HCT116 (cell line): Measurements from ENCODE around the gene CGB2. TPM values are rescaled to one million over a fixed set of nuclear protein-coding genes. Genes with fewer than 3 reads are reported as not detected.

Experiments
- ATAC-seq: fragments of 200-7000 bp; cut with Tn5 transposase; 2 replicates; pipeline ENCODE4 v1.9.1; 2020; ENCODE audit warnings: mild to moderate bottlenecking, moderate library complexity
- BruUV-seq: library from RNA; stranded (reverse); fragments of 400-500 nt; replicated peaks from 2 replicates; lab custom pipeline; 2021; lab: Mats Ljungman, UMichigan
- CTCF ChIA-PET: fragments of 300-600 bp; sonication (Branson Sonifier 250); formaldehyde crosslinking; loops from one replicate; lab custom pipeline; 2021; ENCODE audit warnings: antibody characterized with exemption; lab: Charles Lee
- POLR2A ChIA-PET: fragments of 300-600, 350-600 bp; sonication (Branson Sonifier 250); formaldehyde crosslinking; loops from one replicate; lab custom pipeline; 2021; ENCODE audit warnings: antibody characterized with exemption; lab: Charles Lee
- RAD21 ChIA-PET, 2 experiments: fragments of 300-600 bp; sonication (Branson Sonifier 250); formaldehyde crosslinking; loops; one replicate each; lab custom pipeline; 2023; ENCODE audit warnings: low total read pairs in 2 of 2; ENCODE audit not compliant: uncharacterized antibody in 2 of 2, unreplicated experiment in 2 of 2, low non-redundant PET in 1 of 2; lab: Charles Lee
- DNase-seq: peaks from one replicate; pipeline ENCODE4 v3.0.0-alpha.2; 2010; ENCODE audit warnings: low read depth, low spot score
- H2AFZ ChIP-seq: fragments of 200-600 bp; shearing (Covaris generic), sonication (generic); 2 replicates; pipeline ENCODE4 v1.6.1; 2017; ENCODE audit warnings: low read depth, mixed run types, mixed read lengths, antibody characterized with exemption, low read length; ENCODE audit not compliant: poor library complexity, severe bottlenecking
- H3K27ac ChIP-seq: 2 replicates; pipeline ENCODE4 v1.5.1; 2012; ENCODE audit warnings: low read depth, low read length
- H3K27me3 ChIP-seq: fragments of 200-600 bp; sonication (generic); 2 replicates; pipeline ENCODE4 v1.6.1; 2016; ENCODE audit warnings: mixed run types, low read length, mixed read lengths; ENCODE audit not compliant: insufficient read depth
- H3K36me3 ChIP-seq, 2 experiments: fragments of 200-500 bp in 1 of 2; fragments of 200-600 bp in 1 of 2; sonication (Bioruptor generic) in 1 of 2; sonication (generic) in 1 of 2; 2 replicates each; pipeline versions ENCODE4 v1.5.1 to v1.6.1; 2014 to 2016; ENCODE audit warnings: low read length in 2 of 2, inconsistent platforms in 1 of 2, mixed read lengths in 1 of 2, mixed run types in 1 of 2; ENCODE audit not compliant: insufficient read depth in 2 of 2, control insufficient read depth in 1 of 2
- H3K4me1 ChIP-seq, 2 experiments: fragments of 200-600 bp in 1 of 2; sonication (generic) in 1 of 2; 2 replicates each; pipeline versions ENCODE4 v1.5.1 to v1.6.1; 2012 to 2017; ENCODE audit warnings: low read length in 2 of 2, inconsistent platforms in 1 of 2, mild to moderate bottlenecking in 1 of 2, mixed read lengths in 1 of 2, mixed run types in 1 of 2, moderate library complexity in 1 of 2; ENCODE audit not compliant: insufficient read depth in 2 of 2, control insufficient read depth in 1 of 2
- H3K4me2 ChIP-seq: fragments of 200-600 bp; sonication (generic); 2 replicates; pipeline ENCODE4 v1.6.1; 2017; ENCODE audit warnings: mixed run types, low read length, mixed read lengths
- H3K4me3 ChIP-seq, 2 experiments: fragments of 200-600 bp in 1 of 2; sonication (generic) in 1 of 2; replicated peaks in 1 of 2; 2 replicates each; pipeline ENCODE4 v1.5.1; 2011 to 2016; ENCODE audit warnings: low read length in 2 of 2, control low read depth in 1 of 2, low read depth in 1 of 2, mild to moderate bottlenecking in 1 of 2, mixed read lengths in 1 of 2, mixed run types in 1 of 2
- H3K79me2 ChIP-seq: fragments of 200-600 bp; sonication (generic); 2 replicates; pipeline ENCODE4 v1.6.1; 2017; ENCODE audit warnings: mild to moderate bottlenecking, mixed run types, low read length, moderate library complexity, mixed read lengths; ENCODE audit not compliant: insufficient read depth
- H3K9ac ChIP-seq: fragments of 200-600 bp; sonication (generic); 2 replicates; pipeline ENCODE4 v1.6.1; 2016; ENCODE audit warnings: low read length, mixed read lengths
- H3K9me2 ChIP-seq: fragments of 200-600 bp; sonication (generic), shearing (Covaris generic); 2 replicates; pipeline ENCODE4 v1.6.1; 2017; ENCODE audit warnings: mixed run types, mild to moderate bottlenecking, moderate library complexity; ENCODE audit not compliant: insufficient read depth
- H3K9me3 ChIP-seq, 2 experiments: fragments of 200-500 bp in 1 of 2; fragments of 200-600 bp in 1 of 2; sonication (Bioruptor generic) in 1 of 2; sonication (generic) in 1 of 2; 2 replicates each; pipeline ENCODE4 v1.6.1; 2014 to 2017; ENCODE audit warnings: low read length in 2 of 2, mixed read lengths in 2 of 2, inconsistent platforms in 1 of 2, low read depth in 1 of 2, mild to moderate bottlenecking in 1 of 2, mixed run types in 1 of 2, moderate library complexity in 1 of 2; ENCODE audit not compliant: control insufficient read depth in 1 of 2, insufficient read depth in 1 of 2
- H4K20me1 ChIP-seq: fragments of 200-600 bp; sonication (generic), shearing (Covaris generic); 2 replicates; pipeline ENCODE4 v1.6.1; 2017; ENCODE audit warnings: mixed run types, mild to moderate bottlenecking, moderate library complexity; ENCODE audit not compliant: insufficient read depth
- CBX3 ChIP-seq: IDR thresholded peaks from 2 replicates; pipeline ENCODE4 v1.6.1; 2012; ENCODE audit warnings: low read depth
- CEBPB ChIP-seq: IDR thresholded peaks from 2 replicates; pipeline ENCODE4 v1.6.1; 2012; ENCODE audit warnings: low read depth
- CTCF ChIP-seq, 3 experiments: fragments of 200-600 bp in 1 of 3; sonication (generic) in 1 of 3; IDR thresholded peaks in 2 of 3; conservative IDR thresholded peaks in 1 of 3; 2 replicates each; pipeline ENCODE4 v1.5.1; 2012 to 2017; ENCODE audit warnings: low read depth in 2 of 3, low read length in 2 of 3, antibody characterized with exemption in 1 of 3, borderline replicate concordance in 1 of 3, control low read depth in 1 of 3, mild to moderate bottlenecking in 1 of 3, mixed read lengths in 1 of 3, mixed run types in 1 of 3, moderate library complexity in 1 of 3; ENCODE audit not compliant: insufficient read depth in 1 of 3
- EZH2 ChIP-seq: fragments of 200-600 bp; sonication (generic); IDR thresholded peaks from 2 replicates; pipeline ENCODE4 v1.6.1; 2017; ENCODE audit warnings: antibody characterized with exemption, mixed run types
- EZH2phosphoT487 ChIP-seq: fragments of 200-600 bp; IDR thresholded peaks from 2 replicates; pipeline ENCODE4 v1.6.1; 2018; ENCODE audit warnings: antibody characterized with exemption, borderline replicate concordance
- MAX ChIP-seq: IDR thresholded peaks from 2 replicates; pipeline ENCODE4 v1.6.1; 2012
- POLR2A ChIP-seq: IDR thresholded peaks from 2 replicates; pipeline ENCODE4 v1.7.0; 2011; ENCODE audit warnings: borderline replicate concordance; ENCODE audit not compliant: insufficient read depth, insufficient read length; ENCODE audit errors: extremely low read depth
- SIN3A ChIP-seq: IDR thresholded peaks from 2 replicates; pipeline ENCODE4 v1.6.1; 2012; ENCODE audit warnings: low read depth
- SRF ChIP-seq: IDR thresholded peaks from 2 replicates; pipeline ENCODE4 v1.6.1; 2012; ENCODE audit warnings: low read depth
- TCF7L2 ChIP-seq: IDR thresholded peaks from 2 replicates; pipeline ENCODE4 v1.7.0; 2011; ENCODE audit warnings: borderline replicate concordance, inconsistent platforms; ENCODE audit not compliant: insufficient read depth, insufficient read length; ENCODE audit errors: extremely low read depth
- YY1 ChIP-seq: IDR thresholded peaks from 2 replicates; pipeline ENCODE4 v1.6.1; 2011; ENCODE audit warnings: low read length, low read depth, moderate library complexity, mild to moderate bottlenecking; ENCODE audit not compliant: insufficient replicate concordance; ENCODE audit errors: extremely low read depth
- ZNF274 ChIP-seq: fragments of 200-500 bp; sonication (Bioruptor generic); IDR thresholded peaks from 2 replicates; pipeline ENCODE4 v1.6.1; 2014; ENCODE audit warnings: mild to moderate bottlenecking, low read depth, low read length, inconsistent platforms
- intact Hi-C: fragments of 100-400 bp; cut with micrococcal nuclease; formaldehyde crosslinking; loops from 2 replicates; pipeline ENCODE4 v1.10.0; 2022
- total RNA-seq: library from RNA; stranded (reverse); gene quantifications from one replicate; pipeline ENCODE4 v1.2.1, GENCODE V29; 2021; ENCODE audit not compliant: unreplicated experiment

Gene CGB2
- total RNA-seq, 1 experiment from 2014 or later: 5.0 TPM

- H3K9ac ChIP-seq: no peak overlapping the region
- H3K4me2 ChIP-seq: no peak overlapping the region
- peaks cover 0 to 9% of the 10 kb centered on the region in 2 experiments; a peak in 2 of 4 replicates for H3K4me1 ChIP-seq
- ATAC-seq (no peak), DNase-seq (no peak)
- peaks cover 2% of the 10 kb centered on the region for H3K79me2 ChIP-seq
- no peaks in the 10 kb centered on the region for H4K20me1 ChIP-seq
- RAD21 ChIA-PET: no interaction called here
- no peaks in the 10 kb centered on the region for H3K36me3 ChIP-seq
- intact Hi-C loops: no loop called here
- no peak overlapping the region for H3K4me3 ChIP-seq
- no peaks in the 10 kb centered on the region for H3K9me3 ChIP-seq
- POLR2A ChIA-PET: no interaction called here
- no TSS peak for BruUV-seq
- H3K9me2 ChIP-seq: no peaks in the 10 kb centered on the region
- no peaks in the 10 kb centered on the region for H3K27me3 ChIP-seq
- TF ChIP-seq POLR2A (no peak), CBX3 (no peak), YY1 (no peak), ZNF274 (no peak), SIN3A (no peak), MAX (no peak), SRF (no peak), EZH2phosphoT487 (no peak), EZH2 (no peak), CEBPB (no peak), CTCF (IDR thresholded peaks at IDR 0.05 in 2 of 3, conservative IDR thresholded peaks at IDR 0.05 in 1 of 3; ENCODE audit: borderline replicate concordance in 1 of 3, insufficient read depth in 1 of 3, low read depth in 2 of 3, low read length in 2 of 3) (no peak), TCF7L2 (no peak)
- H3K27ac ChIP-seq: no peak overlapping the region
- no peak overlapping the region for H2AFZ ChIP-seq
- CTCF ChIA-PET: no interaction called here
Observed at GRCh38 chr19:49080392-49080791, 48.7 kb downstream of the CGB2 start.
